Pancreas (tissue), 10 donors: ENCODE measurements around the gene EMP1. TPM values are rescaled to one million over a fixed set of nuclear protein-coding genes. Genes with fewer than 3 reads are reported as not detected.

Experiments
- ATAC-seq, 4 donors: fragments of 200-7000 bp; cut with Tn5 transposase; one replicate each; pipeline versions ENCODE4 v1.8.0 to v1.9.1; 2020; ENCODE audit warnings: mild to moderate bottlenecking in 4 of 4, moderate library complexity in 4 of 4
- DNase-seq, 6 donors: peaks; one replicate each; pipeline ENCODE4 v3.0.0-alpha.2; 2020
- FAIRE-seq: peaks from 2 replicates; lab custom pipeline; 2012; peaks lifted over from hg19 to GRCh38; lab: Jason Lieb, UNC
- H3K27ac ChIP-seq, 4 donors: fragments of 200-600 bp; sonication (generic); 1 replicate in 3 of 4; 2 replicates in 1 of 4; pipeline versions ENCODE4 v1.5.0 to v1.8.0; 2020
- H3K27me3 ChIP-seq, 4 donors: fragments of 200-600 bp; one replicate each; pipeline ENCODE4 v1.8.0; 2021
- H3K36me3 ChIP-seq, 3 donors: fragments of 200-600 bp; sonication (generic) in 1 of 3; one replicate each; pipeline versions ENCODE4 v1.5.0 to v1.8.0; 2020 to 2021
- H3K4me1 ChIP-seq, 3 donors: fragments of 200-600 bp; one replicate each; pipeline ENCODE4 v1.8.0; 2021
- H3K4me3 ChIP-seq, 4 donors: fragments of 200-600 bp; sonication (generic) in 2 of 4; one replicate each; pipeline versions ENCODE4 v1.5.0 to v1.8.0; 2020 to 2021
- H3K9me3 ChIP-seq, 4 donors: fragments of 200-600 bp; one replicate each; pipeline ENCODE4 v1.8.0; 2021
- WGBS, 2 donors: extraction: QIAGEN DNeasy Blood & Tissue Kit; methylation state at CpG; one replicate each; pipeline ENCODE4 v1.1.7; 2013; 5-methylcytosine and 5-hydroxymethylcytosine counted together
- intact Hi-C, 3 donors: fragments of 100-400 bp; cut with DNase I; formaldehyde crosslinking; loops; one replicate each; pipeline versions ENCODE4 v1.11.1 to v1.14.2; 2022
- polyA plus RNA-seq, 2 donors: library from polyadenylated mRNA; stranded (reverse); fragments of 200-250 nt; gene quantifications; one replicate each; pipeline ENCODE4 v1.2.3, GENCODE V29; 2013
- total RNA-seq, 6 donors: library from RNA; stranded (reverse); fragmentation: NEBNext Ultra II Directional in 4 of 6; extraction: Animal tissue kit (Norgen Biotek cat#: 25700) in 4 of 6; gene quantifications; one replicate each; pipeline versions ENCODE4 v1.2.1 to v1.2.4, GENCODE V29; 2021 to 2023
- TF ChIP-seq, protein P1 (sequence below), 4 donors: fragments of 200-600 bp; sonication (generic) in 3 of 4; IDR thresholded peaks; one replicate each; pipeline versions ENCODE4 v1.5.0 to v1.8.0; 2021; ENCODE audit warnings: antibody characterized with exemption in 4 of 4
- donor health status: healthy with polysubstance abuse.
- donor health status: DM: no; HTN: no; CAD: no; lungs with moderate emphysema.
- donor health status: DM: no; HTN: no; CAD: no.
- donor health status: control.
- donor health status: control.
- donor health status: Bipolar disorder and iron deficiency.
- donor health status: DM: yes; HTN: yes; CAD: no.
- donor health status: DM: no; HTN: no; CAD: no.
- donor health status: DM: no; HTN: no; CAD: no.
- donor health status: DM: yes; HTN: yes; CAD: no.

The EMP1 gene
- total and polyA plus RNA-seq, 8 donors, result 5.8 to 43.4 (median 18.7) TPM

DNA sequence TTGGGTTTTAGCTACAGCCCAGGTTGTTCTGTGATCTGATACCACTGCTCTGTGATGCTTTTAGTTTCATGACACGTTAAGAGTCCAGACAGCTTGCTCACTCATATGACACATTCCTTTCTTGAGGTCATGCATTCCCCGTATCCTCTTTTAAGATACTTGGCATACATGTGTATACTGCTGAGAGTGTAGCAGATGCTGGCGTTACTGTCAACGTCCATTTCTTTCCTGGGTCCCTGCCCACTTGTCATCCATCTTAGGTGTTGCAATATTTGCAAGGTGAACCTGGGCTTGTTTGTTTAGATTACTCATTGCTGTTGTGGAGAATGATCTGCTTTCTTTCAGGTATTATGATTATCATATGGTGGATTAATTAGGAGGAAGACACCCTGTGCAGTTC is 9.1 kb upstream of the EMP1 start:
- no peak for DNase-seq
- ATAC-seq, result peak in 1 of 4 donors; percentile 30
- Histone ChIP-seq H3K27ac (no peak overlapping the region), H3K4me3 (no peak overlapping the region), H3K36me3 (no peaks in the 10 kb centered on the region), H3K9me3 (no peaks in the 10 kb centered on the region), H3K27me3 (no peaks in the 10 kb centered on the region), H3K4me1 (no peaks in the 10 kb centered on the region)
- TF ChIP-seq, protein P1, sequence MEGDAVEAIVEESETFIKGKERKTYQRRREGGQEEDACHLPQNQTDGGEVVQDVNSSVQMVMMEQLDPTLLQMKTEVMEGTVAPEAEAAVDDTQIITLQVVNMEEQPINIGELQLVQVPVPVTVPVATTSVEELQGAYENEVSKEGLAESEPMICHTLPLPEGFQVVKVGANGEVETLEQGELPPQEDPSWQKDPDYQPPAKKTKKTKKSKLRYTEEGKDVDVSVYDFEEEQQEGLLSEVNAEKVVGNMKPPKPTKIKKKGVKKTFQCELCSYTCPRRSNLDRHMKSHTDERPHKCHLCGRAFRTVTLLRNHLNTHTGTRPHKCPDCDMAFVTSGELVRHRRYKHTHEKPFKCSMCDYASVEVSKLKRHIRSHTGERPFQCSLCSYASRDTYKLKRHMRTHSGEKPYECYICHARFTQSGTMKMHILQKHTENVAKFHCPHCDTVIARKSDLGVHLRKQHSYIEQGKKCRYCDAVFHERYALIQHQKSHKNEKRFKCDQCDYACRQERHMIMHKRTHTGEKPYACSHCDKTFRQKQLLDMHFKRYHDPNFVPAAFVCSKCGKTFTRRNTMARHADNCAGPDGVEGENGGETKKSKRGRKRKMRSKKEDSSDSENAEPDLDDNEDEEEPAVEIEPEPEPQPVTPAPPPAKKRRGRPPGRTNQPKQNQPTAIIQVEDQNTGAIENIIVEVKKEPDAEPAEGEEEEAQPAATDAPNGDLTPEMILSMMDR (IDR thresholded peaks at IDR 0.05), result no peak
- WGBS, 2 donors, result 34 to 49% methylated on average over 4 of the region's 4 CpGs
- FAIRE-seq, result no peak
- intact Hi-C loops, result no loop called here

DNA sequence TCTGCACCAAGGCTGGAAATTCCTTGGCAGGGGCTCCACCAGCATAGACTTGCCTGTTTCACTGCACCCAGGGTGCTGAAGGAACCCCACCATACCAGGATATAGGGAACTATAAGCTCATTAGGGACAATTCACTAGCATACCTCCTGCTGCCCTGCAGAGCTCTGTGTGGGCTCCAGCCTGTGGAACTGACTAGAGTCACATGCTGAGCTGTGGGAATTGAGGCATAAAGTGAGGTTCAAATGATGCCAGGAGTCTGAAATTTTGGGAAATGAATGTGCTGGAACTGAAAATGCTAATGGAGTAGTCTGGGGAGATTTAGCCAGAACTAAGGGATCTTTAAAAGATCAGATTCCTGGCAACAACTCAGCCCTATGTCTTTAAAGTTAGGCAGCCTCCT is 7.3 kb upstream of the EMP1 start:
- H3K27ac ChIP-seq, result no peak overlapping the region
- peak in 2 of 4 donors; percentile 11 to 23 for ATAC-seq
- H3K9me3 ChIP-seq, result no peaks in the 10 kb centered on the region
- H3K4me1 ChIP-seq, result no peaks in the 10 kb centered on the region
- TF ChIP-seq, protein P1 (IDR thresholded peaks at IDR 0.05), result no peak
- intact Hi-C loops, result no loop called here
- no peak for DNase-seq
- H3K36me3 ChIP-seq, result no peaks in the 10 kb centered on the region
- no peak for FAIRE-seq
- no peaks in the 10 kb centered on the region for H3K27me3 ChIP-seq
- no peak overlapping the region for H3K4me3 ChIP-seq

DNA sequence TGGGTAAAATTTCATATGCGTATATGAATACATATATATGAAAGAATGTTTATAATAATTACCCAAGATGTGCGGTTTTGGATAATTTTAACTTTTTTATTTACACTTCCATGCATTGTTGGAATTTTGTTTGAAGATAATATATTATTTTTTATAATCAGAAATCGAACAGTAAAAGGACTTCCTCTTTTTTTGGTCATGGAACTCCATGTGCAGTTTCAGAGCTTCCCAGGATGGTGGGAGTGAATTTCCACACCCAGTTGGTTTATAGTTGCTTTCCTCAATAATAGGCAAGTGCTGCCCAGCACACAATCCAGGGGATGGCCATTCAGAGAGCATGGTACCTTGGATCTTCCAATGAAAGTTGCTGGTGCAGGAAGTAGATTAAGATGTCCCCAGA is 6.3 kb upstream of the EMP1 start:
- 48 to 50% methylated on average over 3 of the region's 3 CpGs for WGBS, 2 donors
- TF ChIP-seq, protein P1 (IDR thresholded peaks at IDR 0.05), result no peak
- Histone ChIP-seq H3K4me3 (no peak overlapping the region), H3K9me3 (no peaks in the 10 kb centered on the region), H3K4me1 (no peaks in the 10 kb centered on the region), H3K36me3 (no peaks in the 10 kb centered on the region), H3K27me3 (no peaks in the 10 kb centered on the region), H3K27ac (no peak overlapping the region)
- no peak for DNase-seq
- no peak for FAIRE-seq
- intact Hi-C loops, result no loop called here
- ATAC-seq, result no peak

DNA sequence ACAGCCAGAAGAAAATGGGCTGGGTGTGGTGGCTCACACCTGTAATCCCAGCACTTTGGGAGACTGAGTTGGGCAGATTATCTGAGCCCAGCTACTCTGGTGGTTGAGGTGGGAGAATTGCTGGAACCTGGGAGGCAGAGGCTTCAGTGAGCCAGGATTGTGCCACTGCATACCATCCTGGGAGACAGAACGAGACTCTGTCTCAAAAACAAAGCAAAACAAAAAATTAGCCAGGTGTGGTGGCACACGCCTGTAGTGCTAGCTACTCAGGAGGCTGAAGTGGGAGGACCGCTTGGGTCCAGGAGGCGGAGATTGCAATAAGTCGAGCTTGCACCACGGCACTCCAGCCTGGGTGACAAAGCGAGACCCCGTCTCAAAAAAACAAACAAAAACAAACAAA is 3.8 kb upstream of the EMP1 start:
- TF ChIP-seq, protein P1 (IDR thresholded peaks at IDR 0.05), result no peak
- intact Hi-C loops, result no loop called here
- FAIRE-seq, result no peak
- peaks cover 0 to 6% (median 0%) of the 10 kb centered on the region in 3 donors for H3K4me1 ChIP-seq
- no peaks in the 10 kb centered on the region for H3K36me3 ChIP-seq
- no peaks in the 10 kb centered on the region for H3K27me3 ChIP-seq
- DNase-seq, result no peak
- ATAC-seq, result no peak
- H3K27ac ChIP-seq, result no peak overlapping the region
- WGBS, 2 donors, result 82 to 89% methylated on average over 8 of the region's 8 CpGs
- H3K4me3 ChIP-seq, result no peak overlapping the region
- no peaks in the 10 kb centered on the region for H3K9me3 ChIP-seq

DNA sequence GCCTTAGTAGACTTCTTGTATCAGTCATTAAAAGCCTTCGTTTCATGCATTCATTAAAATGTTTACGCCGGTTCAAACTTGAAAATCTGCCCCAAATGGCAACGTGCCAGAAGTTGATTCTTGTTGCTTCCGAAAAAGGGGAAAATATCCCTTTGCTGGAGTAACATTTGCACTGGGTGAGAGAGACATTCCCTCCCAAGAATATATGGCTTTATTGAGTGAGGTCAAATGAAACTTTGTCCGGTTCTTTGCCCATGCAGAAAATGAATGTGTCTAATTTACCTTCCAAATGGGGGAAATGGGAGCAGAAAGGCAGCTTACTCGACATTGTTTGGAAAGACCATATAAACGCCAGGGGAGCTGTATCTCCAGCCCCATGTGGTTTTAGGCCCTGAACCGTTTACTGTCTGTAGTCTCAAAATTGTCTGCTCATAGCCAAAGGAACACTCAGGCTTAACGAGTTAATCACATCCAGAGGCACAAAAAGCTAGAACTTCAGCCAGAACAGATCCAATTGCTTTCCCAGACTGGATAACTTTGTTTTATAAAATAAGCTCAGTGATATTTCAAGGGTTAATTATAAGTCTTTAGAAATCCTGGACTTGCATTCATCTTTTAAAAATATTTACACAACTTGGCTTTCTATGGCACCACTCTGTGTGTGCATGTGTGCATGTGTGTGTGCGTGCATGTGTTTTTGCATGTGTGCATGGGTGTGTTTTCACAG is 2.9 kb upstream of the EMP1 start:
- FAIRE-seq (no peak), ATAC-seq (no peak), DNase-seq (no peak)
- Histone ChIP-seq H3K4me3 (no peak overlapping the region), H3K9me3 (no peaks in the 10 kb centered on the region), H3K4me1 (peaks cover 0 to 6% (median 0%) of the 10 kb centered on the region in 3 donors), H3K27ac (no peak overlapping the region), H3K36me3 (no peaks in the 10 kb centered on the region), H3K27me3 (no peaks in the 10 kb centered on the region)
- WGBS, 2 donors, result 77 to 81% methylated on average over 11 of the region's 11 CpGs
- intact Hi-C loops, result no loop called here
- TF ChIP-seq, protein P1 (IDR thresholded peaks at IDR 0.05), result no peak
